Activated CD4-positive, alpha-beta T cell treated with anti-CD3 and anti-CD28 coated beads, Interleukin-2, amount 50 U/mL, for 4 hours (primary cell): Measurements from ENCODE around the gene MFF.

ENCODE experiments used
- DNase-seq, 2 experiments: peaks; one replicate each; pipeline ENCODE4 v3.0.0-alpha.2; 2020

The MFF gene, protein sequence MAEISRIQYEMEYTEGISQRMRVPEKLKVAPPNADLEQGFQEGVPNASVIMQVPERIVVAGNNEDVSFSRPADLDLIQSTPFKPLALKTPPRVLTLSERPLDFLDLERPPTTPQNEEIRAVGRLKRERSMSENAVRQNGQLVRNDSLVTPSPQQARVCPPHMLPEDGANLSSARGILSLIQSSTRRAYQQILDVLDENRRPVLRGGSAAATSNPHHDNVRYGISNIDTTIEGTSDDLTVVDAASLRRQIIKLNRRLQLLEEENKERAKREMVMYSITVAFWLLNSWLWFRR

GRCh38 chr2:227324995-227325838 lies at the start of gene MFF:
Gene MFF, plus strand, starts transcription at chr2:227325251. Its CDS starts 5,415 bp downstream, at chr2:227330666.
- DNase-seq = peak; percentile 94

DNA sequence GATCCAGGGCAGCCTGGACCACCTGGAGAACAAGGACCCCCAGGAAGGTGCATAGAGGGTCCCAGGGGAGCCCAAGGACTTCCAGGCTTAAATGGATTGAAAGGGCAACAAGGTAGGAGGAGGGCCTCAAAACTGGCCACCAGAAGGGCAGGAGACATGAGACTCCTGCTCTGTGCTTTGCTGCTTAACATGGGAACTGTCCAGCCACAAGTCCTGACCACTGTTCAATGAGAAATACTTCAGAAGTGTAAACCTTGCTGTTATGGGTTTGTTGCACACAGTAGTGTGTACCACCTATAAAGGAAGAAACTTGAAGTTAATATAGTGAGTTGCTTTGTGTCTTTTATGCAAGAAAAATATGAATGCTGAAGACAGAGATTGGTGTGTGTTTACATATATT lies 44.2 kb upstream of the MFF start:
- no peak for DNase-seq

DNA sequence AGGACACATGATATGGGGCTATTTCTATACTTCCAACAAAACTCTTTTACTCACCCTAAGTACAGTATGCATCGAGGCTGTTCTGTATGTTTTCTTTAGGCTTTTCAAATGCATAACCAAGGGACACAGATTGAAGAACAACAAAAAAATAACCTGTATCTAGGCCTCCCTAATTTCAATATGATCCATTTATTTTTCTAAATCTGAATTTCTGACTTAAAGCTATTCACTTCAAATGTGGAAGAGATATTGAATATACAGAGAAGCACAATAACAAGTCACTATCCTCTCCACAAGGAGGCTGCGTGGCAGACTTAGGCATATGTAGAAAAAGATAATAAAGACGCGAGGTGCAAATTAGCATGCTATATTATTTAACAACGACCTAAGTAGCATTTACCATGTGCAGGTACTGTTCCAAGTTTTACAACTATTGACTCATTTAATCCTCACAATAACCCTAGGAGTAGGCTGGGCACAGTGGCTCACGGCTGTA lies 39.3 kb upstream of the MFF start:
- DNase-seq = no peak

DNA sequence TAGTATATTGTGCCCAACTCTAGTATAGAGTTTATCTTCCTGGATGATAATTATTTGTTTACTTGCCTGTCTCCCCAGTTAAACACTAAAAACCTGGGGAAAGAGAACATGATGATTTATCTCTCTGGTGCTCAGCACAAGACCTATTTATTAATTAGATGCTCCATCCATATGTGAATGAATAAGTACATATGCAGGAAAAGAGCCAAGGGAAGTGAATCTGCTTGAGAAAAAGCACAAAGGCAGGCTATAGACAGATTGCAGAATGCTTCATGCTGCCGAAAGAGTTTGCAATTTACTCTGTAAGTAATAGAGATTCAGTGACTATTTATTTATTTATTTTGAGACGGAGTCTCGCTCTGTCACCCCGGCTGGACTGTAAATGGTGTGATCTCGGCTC lies 37.3 kb upstream of the MFF start:
- no peak for DNase-seq

GRCh38 chr2:227292314-227292713 lies 32.7 kb upstream of the MFF start:
- no peak for DNase-seq

DNA sequence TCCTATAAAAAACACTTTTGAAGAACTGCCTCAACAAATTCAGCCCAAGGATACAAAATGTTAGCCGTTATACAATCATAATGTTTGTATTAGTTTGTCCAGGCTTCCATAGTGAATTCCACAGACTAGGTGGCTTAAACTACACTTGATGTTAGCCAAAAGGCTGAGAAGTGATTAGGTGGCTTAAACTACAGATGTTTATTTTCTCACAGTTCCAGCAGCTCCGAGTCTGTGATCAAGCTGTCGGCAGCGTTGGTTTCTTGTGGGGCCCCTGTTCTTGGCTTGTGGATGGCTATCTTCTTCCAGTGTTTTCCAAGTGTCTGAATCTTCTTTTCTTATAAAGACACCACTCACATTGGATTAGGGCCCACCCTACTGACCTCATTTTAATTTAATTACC lies 31.5 kb upstream of the MFF start:
- no peak for DNase-seq

DNA sequence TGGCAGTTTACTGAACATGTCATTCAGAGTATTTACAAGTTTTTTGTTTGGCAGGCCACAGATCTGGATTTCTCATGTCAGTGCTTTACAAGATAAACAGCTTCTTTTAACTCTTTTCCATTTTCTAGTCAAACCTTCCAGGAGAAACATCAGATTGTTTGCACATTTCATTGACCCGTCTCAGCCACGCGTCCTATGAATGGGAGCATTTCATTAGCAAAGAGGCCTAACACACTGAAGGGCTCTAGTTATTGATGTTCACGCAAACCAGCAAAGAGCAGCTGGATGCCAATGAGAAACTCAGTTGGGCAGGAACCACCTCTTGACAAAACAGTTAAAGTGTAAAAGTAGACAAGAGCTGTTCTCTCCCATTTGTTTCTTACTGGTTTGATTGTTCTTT lies 29.2 kb upstream of the MFF start:
- no peak for DNase-seq

GRCh38 chr2:227296671-227297405 lies 28.2 kb upstream of the MFF start:
- DNase-seq = no peak

- no peak for DNase-seq
These were observed 23.5 kb upstream of the MFF start for GRCh38 chr2:227301523-227301922.

DNA sequence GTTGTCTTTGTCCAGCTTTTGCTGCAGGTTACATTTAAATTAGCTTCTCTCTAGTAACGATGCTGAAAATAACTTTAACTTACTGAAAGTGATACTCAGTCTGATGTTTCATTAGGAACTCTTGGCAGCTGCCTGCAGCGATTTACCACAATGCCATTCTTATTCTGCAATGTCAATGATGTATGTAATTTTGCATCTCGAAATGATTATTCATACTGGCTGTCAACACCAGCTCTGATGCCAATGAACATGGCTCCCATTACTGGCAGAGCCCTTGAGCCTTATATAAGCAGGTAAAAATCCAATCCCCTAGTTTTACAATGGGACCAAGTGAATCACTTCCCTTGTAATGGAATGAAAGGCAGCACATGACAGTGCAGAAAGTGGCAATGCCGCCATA lies 16.3 kb upstream of the MFF start:
- DNase-seq = no peak

GRCh38 chr2:227310756-227311110 lies 14.3 kb upstream of the MFF start:
- DNase-seq = no peak

GRCh38 chr2:227311861-227312506 lies 13.1 kb upstream of the MFF start:
- DNase-seq = no peak

- DNase-seq = no peak
These were observed 12.5 kb upstream of the MFF start for GRCh38 chr2:227312579-227312978.

DNA sequence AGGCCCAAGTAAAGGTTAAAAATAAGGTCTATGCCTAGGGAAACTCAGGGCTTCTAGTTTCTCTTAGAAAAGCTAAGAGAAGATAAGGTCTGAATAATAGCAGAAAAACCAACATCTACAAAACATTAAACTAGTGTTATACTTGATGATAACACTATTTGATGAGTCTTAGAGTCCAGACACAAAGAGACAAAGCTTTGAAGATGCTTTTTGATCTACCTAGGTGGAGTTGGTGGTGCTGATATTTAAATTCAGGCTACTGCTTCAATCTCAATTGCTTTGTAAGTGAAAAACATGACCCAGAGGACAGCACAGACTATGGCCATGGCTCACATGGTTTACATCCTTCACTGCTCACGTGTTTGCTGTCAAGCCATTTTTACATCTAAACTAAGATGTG lies 11.7 kb upstream of the MFF start:
- DNase-seq = no peak

DNA sequence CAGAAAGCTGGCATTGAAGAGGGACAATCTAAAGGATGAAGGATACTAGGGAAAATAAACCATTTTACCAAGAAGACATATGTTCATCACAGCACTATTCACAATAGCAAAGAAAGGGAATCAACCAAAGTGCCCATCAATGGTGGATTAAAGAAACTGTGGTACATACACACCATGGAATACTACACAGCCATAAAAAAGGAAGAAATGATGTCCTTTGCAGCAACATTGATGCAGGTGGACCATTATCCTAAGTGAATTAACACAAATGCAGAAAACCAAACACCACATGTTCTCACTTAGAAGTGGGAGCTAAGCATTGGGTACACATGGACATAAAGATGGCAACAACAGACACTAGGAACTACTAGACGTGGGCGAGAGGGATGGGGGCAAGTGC lies 7.2 kb upstream of the MFF start:
- DNase-seq = no peak

GRCh38 chr2:227320305-227321094 lies 4.6 kb upstream of the MFF start:
- DNase-seq = no peak

- no peak for DNase-seq
These were observed 2.4 kb upstream of the MFF start for GRCh38 chr2:227322530-227323205.

- no peak for DNase-seq
These were observed 1.2 kb upstream of the MFF start for GRCh38 chr2:227323818-227324217.

DNA sequence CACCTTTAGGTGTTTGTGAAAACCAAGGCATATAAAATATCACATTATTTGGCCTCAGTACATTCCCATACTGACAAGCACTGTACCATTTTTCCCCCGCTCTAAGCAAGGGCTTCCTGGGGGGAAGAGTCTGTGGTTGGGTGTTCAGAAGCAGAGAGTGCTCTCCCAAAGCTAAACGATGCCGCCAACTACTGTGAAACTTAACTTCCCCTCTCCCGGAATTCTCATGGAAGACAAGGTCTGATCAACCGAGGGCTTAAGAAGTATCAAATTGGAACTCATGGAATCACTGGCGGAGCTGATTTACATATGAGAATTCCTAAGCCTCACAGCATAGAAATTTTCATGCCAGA lies 433 bp upstream of the MFF start:
- no peak for DNase-seq

DNA sequence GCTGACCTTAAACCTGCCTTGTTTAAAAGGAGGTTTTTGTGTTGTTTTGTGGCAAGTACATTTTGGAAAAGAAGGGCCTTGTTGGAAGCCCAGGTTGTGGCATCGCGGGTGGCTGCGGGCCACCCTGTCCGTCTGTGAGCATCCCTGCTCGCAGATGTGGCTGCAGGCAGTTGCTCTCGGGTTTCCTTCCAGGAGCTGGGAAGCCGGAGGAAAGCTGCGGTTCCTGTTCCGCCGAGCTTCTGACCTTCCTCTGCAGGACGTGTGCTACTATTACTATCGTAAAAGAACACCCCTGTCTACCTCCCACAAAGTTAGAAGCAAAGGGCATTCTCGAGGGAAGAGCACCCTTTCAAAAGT lies 766 bp downstream of the MFF start:
- DNase-seq = no peak

DNA sequence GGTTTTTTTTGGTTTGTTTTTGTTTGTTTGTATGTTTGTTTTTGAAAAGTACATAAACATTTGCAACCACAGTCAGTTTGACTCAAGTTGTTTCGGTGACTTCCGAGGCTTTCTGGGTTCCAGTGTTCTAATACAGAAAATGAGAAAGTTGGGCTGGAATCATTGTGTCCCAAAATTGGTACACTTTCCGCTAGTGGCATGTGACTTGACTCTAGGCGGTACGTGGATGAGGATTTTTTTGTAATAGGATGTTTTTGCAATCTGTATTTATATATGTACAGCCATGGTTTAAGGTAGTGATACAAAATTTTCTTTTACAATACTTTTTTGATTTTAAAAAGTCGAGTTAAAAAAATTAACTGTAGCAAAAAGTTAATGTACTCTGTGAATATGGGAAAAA lies 1.7 kb downstream of the MFF start:
- no peak for DNase-seq

- DNase-seq = no peak
These were observed 10.7 kb downstream of the MFF start for GRCh38 chr2:227335713-227336112.
